ENCODE measurements around the gene RPS3.

RPS3 gene

DNA sequence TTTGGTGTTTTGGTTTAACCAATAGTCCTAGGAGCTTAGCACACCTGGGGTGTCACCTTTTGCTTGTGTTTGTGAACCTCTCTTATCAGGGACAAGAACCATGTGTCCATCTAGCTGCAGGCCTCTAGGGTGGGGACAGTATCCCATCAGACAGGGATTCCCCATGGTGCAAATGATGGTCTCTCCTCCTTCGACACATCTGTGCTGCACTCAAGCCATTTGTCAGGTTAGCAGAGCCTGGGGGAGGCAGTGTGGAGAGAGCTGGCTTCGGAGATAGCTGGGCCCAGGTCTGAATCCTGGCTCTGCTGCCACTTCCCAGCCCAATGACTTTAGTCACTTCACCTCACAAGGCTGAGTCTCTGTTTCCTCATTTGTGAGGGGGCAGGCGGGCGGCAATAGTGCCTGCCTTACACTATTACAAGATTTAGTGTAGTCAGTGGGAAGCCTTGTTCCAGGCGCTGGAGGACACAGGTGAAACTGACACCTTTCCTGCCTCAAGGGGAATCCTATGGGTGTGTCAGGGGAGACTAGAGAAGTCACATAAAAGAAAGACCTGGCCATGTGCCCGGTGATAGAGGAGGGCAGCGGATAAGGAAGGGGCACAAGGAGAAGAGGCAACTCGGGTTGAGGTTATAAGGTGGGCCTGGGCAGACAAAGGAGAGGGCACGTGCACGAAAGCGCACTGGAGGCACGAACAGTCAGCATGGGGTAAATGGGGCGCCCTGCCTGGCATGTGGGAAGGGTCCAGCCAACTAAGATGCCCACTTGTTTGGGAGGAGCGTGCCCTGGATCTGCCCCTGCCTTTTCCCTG is 21.1 kb downstream of the RPS3 start:
- DNase-seq (ENCODE audit: low spot score) = no peak

DNA sequence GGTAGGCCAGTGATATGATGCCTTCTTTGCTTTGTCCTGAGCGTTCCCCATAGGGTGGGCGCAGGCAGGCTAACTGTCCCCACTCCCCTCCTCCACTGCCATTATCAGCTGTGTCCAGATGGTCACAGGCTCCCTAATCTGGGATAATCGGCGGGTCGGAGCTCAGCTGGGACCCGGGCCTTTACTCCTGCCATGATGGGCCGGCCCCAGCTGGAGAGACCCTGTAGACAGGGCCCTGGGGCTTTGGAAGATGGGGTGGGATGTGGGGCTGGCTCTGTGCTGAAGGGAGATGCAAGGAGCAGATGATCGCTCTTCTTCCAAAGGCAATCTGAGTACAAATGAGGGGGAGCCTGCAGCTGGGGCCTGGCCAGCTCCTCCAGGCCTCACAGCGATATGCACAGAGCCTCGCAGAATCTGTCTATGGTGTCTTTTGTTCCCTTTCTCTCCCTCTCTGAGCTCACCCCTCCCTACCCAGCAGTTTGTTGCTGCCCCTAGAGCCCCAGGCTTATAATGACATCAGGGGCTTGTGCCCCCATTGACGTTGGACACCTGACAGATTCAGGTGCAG is 21.8 kb downstream of the RPS3 start:
- DNase-seq (ENCODE audit: low spot score) = no peak

DNA sequence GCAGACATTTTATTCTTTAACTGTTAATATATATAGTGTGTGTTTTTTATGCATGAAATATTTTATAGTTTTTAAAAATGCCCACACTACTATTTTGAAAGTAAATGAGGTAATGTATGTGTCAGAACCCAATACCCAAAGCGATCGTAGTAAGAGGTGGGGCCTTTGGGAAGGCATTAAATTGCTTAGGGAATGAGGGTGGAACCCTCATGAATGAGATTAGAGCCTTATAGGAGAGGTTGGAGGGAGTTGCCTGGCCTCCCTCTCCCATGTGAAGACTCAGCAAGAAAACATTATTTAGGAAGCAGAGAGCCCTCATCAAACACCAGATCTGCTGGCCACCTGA is 22.6 kb downstream of the RPS3 start:
- DNase-seq (ENCODE audit: low spot score) = no peak

DNA sequence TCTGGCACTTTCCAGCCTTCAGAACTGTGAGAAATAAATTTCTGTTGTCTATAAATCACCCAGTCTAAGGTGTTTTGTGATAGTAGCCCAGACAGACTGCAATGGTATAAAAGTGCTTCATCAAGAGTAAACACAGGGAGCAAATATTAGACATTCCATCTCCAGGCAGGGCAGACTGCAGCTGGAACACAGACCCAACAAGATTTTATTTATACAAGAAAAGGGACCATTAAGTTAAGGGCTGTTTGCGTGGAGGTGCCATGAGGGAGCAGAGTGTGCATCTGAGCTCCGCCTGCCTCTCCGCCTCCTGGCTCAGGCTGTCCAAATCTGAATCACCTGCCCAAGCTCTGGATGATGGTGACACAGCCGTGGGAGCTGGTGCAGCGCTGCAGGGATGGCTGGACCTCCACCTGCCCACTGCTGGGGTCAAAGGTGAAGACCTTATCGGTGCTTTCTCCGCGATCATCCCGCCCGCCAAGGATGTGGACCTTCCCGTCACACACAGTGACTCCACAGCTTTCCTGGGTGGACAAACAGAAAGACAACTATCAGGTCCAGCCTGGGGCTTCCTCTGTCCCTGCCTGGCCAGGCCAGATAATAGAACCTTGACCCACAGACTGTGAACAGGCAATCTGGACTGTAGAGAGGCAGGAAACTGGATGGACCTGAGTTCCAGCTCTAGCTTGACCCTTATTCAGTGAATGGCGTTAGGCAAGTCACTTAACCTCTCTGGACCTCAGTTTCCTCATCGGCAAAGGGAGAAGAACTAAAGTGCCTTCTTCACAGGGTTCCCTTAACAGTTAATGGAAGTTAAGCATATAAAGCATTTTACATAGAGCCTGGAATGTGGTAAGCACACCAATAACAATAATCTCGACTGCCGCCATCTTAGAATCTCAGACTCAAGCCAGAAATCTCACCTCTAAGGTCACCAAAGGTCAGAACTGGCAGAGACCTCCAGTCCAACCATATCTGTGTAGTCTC is 23.2 kb downstream of the RPS3 start:
- peak; percentile 63 for DNase-seq (ENCODE audit: low spot score)

DNA sequence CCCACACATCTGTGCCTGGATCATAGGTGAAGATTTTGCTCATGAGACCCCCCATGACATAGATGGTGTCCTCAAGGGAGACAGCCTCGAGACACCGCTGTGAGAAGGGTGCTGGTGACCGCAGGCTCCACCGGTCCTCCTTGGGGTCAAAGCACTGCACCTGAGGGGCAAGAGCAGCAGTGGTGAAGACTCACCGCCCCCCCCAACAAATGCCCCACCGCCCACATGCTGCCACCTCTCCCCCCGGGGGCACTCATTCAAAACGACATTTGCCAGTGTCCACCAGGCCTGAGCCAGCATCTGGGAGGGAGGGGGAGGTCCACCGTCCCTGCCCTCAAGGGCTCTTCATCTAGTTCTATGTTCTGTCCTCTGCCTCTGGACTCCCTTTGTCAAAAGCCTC is 24.4 kb downstream of the RPS3 start:
- DNase-seq (ENCODE audit: low spot score) = no peak

DNA sequence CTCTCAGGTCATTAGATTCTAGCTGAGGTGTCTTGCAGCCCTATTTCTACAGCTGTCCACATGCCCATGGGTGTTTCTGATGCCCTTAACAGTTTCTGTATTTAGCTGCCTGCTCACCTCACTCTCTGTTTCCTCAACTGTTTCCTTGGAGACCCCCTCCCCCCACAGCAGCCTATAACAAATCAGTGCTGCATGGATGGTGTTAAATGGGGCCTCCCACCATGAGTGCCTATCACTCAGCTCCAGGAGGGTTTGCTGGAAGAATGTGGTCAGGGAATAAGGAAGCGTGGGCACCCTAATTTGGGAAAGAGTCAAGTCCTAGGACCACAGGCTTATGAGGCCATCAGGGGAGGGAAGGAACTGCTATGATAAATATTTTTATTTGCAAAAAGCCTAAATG is 25.1 kb downstream of the RPS3 start:
- DNase-seq (ENCODE audit: low spot score) = no peak

DNA sequence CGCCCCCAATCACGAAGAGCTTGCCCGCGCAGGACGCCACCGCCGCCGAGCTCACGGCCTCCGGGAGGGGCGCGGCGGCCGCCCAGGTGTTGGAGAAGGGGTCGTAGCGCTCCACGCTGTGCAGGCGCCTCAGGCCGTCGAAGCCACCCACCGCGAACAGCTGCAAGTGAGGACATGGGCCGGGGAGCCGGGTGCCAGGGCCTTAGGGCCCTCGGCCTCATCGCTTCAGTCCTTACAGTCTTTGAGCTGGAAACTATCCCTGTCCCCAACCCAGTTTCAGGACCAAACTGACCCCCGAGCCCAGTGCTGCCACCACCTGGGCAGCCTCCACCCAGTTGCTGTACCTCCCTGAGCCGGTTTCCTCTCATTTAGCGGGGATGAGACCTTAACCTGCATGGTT is 26.1 kb downstream of the RPS3 start:
- peak; percentile 74 for DNase-seq (ENCODE audit: low spot score)

DNA sequence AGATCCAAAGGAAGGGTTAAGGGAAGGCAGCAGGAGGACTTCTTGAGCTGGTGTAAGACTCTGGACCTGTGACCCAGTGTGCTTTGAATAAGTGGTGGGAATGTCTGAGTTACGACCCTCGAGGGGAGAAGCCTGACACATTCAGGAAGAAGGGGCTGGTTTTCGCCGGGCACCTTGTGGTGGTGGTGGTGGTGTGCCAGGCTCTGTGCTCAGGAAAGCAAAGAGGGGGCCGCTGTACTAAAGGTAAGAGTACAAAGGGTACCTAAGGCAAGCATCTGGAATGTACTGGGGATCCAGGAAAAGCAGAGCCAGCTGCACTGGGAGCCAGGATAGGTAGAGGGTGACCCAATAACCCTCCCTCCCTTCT is 27.4 kb downstream of the RPS3 start:
- DNase-seq (ENCODE audit: low spot score) = no peak

DNA sequence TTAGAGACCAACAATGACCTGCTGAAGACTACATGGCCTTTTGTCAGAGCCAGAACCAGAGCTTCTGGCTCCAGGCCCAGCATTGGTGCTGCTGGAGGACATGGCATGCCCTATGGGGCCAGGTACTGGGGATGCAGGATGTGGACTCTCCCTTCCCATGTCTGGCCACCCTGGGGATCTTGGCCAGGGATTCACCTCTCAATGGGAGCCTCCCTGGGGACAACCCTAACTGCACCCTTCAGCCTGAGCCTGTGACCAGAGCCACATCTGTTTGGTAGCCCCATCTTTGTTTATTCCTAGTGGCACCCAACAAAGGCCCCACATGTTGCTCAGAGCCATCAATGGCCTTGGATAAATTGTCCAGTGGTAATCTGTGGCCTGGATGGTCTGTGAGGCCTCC is 27.9 kb downstream of the RPS3 start:
- DNase-seq (ENCODE audit: low spot score) = no peak

DNA sequence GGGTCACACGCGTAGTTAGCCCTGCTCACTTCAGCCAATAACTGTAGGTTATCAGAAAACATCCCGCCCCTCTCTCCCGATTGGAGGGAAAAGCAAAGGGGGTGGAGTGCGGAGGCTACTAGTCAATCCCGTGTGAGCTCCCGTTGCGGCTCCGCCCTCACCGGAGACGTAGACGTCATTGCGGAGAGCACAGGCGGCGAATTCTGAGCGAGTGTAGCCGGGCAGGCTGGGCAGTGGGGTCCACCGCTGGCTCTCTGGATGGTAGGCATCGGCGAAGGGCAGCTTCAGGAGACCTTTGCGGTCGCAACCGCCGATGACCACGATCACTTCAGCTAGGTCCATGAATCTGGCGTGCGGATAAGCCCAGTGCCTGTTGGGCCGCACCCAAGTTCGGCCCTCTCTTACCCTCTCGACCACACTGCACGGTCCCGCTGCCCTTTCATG is 29.0 kb downstream of the RPS3 start:
- DNase-seq (ENCODE audit: low spot score) = peak; percentile 100

DNA sequence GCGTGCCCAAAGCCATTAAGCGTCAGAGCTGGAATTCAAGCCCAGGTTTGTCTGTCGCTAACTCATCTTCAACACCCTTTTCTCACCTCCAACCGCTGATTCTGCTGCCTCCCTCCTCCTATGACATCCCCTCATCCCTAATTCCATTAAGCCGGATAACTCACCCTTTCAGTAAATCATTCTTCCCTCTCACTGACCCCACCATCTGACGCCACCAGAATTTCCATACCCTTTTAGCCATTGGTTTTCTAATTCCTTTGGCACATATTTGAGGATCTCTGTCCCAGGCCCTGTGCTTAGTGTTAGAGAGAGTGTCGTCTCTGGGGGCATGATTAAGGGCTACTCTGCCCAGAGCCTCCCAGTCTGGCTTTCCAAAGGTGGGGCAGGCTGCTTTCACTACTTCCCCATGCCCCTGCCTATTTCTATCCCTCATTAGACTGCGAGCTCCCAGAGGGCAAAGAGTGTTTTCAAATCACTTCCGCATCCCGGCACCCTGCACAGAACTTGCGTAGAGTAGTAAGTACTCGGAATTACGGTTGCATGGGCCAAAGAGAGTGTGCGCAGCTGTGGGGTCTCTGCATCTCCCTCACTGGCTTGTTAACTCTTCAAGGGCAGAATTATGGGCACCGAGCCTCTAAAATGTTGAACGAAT is 29.8 kb downstream of the RPS3 start:
- DNase-seq (ENCODE audit: low spot score) = no peak

DNA sequence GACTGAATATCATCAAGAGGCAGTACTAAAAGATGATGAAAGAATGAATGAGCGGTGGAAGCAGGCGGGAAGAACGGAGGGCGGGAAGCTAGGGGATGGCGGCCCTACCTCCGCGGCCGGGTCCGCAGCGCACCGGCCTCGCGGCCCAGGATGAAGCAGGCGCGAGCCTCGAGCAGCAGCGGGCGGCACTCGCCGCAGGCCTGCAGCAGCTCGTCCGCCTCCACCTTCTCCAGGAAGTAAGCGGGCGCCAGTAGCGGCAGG is 30.3 kb downstream of the RPS3 start:
- no peak for DNase-seq (ENCODE audit: low spot score)

DNA sequence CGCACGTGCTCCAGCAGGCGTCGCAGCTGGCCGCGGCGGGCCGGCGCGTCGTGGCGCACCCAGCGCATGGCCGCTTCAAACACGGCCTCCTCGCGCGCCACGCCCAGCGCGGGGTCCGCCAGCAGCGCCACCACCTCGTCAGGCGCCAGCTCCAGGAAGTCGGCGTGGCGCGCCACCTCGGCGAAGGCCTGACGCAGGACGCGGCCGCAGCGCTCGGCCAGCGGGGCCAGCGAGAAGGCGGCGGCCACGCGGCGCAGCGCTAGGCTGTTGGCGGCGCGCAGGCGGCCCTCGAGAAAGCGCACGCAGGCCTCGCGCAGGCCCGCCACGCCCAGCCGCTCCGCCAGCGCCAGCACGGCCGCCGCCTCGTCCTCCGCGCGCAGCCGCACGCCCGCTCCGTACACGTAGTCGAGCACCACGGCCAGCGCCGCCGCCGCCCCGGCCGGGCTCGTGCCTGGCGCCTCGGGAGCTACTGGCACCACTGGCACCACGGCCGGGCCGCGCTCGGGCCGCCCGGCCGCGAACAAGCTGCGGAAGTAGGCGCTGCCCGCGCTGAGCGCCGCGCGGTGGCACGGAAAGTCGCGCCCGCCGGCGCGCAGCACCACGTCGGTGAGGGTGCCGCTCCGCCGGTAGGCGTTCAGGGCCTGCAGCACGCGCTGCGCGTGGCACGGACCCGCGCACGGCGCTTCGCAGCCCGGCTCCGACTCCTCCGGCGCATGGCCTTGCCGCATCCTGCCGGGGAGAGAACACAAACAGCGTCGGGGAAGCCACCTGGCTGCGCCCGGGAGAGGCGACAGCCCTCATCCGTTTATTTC is 30.8 kb downstream of the RPS3 start:
- no peak for DNase-seq (ENCODE audit: low spot score)

DNA sequence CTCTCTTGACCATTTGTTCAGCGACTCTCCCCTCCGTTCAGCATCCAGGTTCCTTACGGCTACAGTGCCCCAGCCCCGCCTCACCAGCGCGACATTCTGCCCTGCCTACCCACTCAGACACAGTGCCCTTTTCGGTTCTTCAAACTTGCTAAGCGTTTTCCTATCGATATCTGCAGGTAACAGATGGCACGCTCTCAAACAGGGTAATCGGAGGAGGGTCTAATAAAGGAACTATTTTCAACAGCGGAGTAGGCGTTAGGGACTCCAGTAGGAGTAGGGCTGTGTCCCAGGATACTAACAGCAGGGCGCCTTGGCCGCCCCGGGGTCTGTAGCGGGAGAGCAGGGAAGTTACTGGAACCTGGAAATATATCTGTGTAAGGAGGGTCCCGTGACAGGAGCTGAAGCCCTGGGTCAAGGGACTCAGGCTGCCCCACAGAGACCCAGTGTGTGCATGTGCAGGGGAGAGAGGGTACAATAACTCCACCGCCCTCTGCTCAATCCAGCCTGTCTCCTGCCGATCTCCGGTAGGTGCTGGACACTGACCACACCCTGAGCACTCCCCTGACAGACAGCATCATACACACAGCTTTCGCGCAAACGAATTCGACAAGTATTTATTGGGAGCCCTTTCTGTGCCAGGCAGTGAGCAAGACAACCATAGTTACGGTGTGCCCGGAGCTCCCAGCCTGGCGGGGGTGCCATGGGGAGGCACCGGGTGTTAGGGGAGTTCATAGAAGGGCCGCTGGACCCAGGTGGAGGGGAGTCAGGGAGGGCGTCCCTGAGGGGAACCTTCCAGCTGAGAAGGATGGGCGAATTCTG is 31.6 kb downstream of the RPS3 start:
- no peak for DNase-seq (ENCODE audit: low spot score)

DNA sequence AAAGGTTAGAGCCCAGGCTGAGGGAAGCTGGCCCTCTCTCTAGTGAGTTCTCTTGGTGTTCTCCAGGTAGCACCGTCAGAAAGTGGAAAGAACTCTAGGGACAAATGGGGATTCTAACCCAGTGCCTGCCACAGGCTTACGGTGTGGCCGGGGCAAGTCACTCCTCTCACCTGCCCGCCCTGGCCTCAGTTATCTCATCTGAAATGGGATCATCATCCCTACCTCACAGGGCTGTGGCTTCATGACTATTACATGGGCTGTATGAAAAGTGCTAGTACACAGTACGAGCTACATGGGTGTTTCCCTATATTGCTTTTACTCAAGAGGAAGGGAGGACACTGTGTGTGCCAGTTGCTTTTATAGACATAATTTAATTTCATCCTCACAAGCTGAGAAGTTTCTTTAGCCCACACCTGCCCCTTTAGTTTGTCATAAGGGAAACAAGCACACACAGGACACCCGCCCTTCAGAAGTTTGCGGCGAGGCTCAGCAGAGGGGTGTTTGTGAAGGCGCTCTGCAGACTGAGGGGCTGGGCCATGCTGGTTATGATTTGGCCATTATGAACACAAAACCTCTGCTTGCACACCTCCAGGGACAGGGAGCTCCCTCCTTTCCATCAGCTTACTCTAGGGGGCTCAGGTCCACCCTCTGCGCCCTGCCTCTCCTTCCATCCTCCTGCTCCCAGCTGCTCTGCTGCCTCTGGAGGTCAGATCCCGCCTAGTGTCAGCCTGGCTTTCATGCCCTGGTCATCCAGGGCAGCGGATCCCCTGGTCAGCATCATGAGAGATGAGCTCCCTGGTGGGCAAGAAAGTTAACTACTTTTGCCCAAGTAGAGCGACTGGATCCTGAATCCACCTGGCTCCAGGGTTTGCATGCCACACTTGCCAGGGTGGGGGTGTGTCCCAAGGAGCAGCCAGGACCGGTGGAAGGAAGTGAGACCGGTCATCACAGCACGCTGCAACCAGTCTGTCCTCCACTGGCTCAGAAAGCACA is 32.5 kb downstream of the RPS3 start:
- no peak for DNase-seq (ENCODE audit: low spot score)

DNA sequence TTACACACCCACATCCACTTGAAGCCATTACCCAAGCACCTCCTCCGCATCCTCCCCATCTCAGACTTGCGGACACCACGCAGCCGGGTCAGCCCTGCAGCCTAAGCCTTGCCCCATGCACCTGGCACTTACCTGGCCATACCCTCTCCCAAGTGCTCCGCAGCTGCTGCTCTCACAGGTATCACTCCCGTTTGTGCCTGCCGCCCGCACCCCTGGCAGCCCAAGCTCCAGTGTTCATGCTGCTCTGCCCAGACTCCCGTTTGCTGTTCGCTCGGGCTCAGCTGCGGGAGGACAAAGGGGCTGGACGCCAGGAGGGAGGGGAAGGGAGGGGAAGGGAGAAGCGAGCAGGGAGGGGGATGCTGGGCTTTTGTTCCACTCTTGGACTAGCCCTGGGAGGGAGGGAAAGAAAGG is 33.6 kb downstream of the RPS3 start, which contains the start of gene KLHL35:
Gene KLHL35 (minus strand): TSS at position 293 of the 411 bp plus-strand sequence. CDS start 2,574 bp downstream, outside the sequence.
- DNase-seq (ENCODE audit: low spot score) = no peak

DNA sequence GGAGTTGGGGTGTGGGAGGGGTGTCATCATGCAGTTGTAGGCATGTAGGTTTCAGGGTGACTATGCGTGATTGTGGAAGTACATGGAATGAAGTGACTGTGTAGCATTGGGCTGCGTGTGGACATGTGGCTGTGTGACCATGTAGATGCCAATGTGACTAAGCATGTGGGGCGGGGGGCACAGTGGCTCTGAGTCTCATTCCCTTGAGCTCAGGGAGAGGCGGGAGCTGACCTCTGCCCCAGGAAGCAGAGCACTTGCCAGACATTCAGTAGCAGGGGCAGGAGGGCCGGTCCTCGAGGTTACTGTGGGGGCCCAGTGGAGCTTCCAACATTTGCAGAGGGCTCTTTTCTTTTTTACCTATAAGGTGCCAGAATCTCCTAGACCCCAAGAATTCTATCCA is 34.1 kb downstream of the RPS3 start:
- DNase-seq (ENCODE audit: low spot score) = no peak

DNA sequence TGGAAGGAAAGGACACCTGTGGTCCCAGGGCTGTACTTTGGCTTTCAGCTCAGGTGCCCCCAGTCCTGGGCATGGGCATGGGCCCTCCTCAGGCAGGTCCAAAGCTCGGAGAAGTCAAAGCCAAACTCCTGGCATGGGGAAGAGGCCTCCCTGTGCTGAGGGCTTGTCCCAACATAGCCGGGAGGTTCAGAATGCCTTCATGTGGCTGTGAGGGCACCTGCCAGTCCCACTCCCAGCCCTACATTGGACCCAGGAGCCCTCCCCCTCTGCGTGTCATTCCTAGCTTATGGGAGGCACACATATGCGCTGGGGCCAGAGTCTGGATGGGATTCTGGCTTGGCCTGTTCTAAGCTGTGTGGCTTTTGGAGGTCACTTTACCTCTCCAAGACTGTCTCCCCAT is 34.7 kb downstream of the RPS3 start:
- DNase-seq (ENCODE audit: low spot score) = no peak

DNA sequence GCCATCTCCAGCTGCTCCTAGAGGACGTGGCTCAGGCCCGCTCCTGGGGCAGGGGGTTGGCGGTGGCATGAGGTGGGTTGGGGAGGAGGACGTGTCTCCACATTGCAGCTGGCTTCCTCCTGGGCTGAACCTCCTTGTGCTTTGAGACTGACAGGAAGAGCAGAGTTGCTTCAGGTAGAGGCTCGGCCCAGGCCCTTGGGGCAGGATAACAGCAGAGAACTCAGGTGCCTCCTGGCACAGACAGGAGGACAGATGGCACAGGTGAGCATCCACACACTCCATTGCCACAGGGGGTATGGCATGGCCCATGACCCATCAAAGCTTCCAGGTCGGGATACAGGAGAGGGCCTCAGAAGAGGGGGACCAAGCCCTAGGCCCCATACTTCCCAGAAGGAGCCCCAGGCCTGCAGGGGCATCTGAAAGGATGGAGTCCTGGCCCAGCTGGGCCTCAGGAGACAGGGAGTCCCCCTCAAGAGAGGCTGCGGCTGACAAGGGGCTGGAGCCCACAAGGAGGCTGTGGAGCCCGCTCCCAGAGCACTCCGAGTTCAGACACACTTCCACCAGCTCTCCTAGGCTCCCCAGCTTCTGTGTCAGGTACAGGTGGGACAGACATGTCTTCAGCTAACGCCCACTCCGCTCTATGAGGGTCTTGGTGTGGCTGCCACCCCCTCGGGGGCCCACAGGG is 35.7 kb downstream of the RPS3 start:
- no peak for DNase-seq (ENCODE audit: low spot score)
